GM19035 (cell line): ENCODE data around the gene IRX3.

ENCODE experiments used
- ATAC-seq: cut with Tn5 transposase; IDR thresholded peaks from one replicate; pipeline ENCODE4 v1.9.1; 2021; ENCODE audit not compliant: unreplicated experiment

The IRX3 gene

GRCh38 chr16:54291656-54292487, 5.3 kb upstream of the IRX3 start:
- no peak for ATAC-seq

- ATAC-seq, result no peak
These were observed 4.5 kb upstream of the IRX3 start for GRCh38 chr16:54290833-54291655.

- no peak for ATAC-seq
These were observed 3.6 kb upstream of the IRX3 start for GRCh38 chr16:54289945-54290832.

GRCh38 chr16:54289242-54289944, 2.8 kb upstream of the IRX3 start:
- ATAC-seq, result no peak

GRCh38 chr16:54288835-54289241, 2.3 kb upstream of the IRX3 start:
- ATAC-seq, result no peak

- no peak for ATAC-seq
These were observed 1.6 kb upstream of the IRX3 start for GRCh38 chr16:54288030-54288834.

GRCh38 chr16:54287131-54288029, 793 bp upstream of the IRX3 start:
- ATAC-seq, result no peak

- no peak for ATAC-seq
These were observed 559 bp downstream of the IRX3 start for GRCh38 chr16:54286090-54286365.

GRCh38 chr16:54285414-54286089, 1.0 kb downstream of the IRX3 start:
- no peak for ATAC-seq

GRCh38 chr16:54284931-54285413, 1.6 kb downstream of the IRX3 start:
- ATAC-seq, result no peak

- ATAC-seq, result no peak
These were observed 2.2 kb downstream of the IRX3 start for GRCh38 chr16:54284319-54284930.

- ATAC-seq, result no peak
These were observed 2.8 kb downstream of the IRX3 start for GRCh38 chr16:54283725-54284318.

- ATAC-seq, result no peak
These were observed 3.5 kb downstream of the IRX3 start for GRCh38 chr16:54282928-54283724.

- ATAC-seq, result no peak
These were observed 4.2 kb downstream of the IRX3 start for GRCh38 chr16:54282202-54282927.

GRCh38 chr16:54281535-54282201, 4.9 kb downstream of the IRX3 start:
- no peak for ATAC-seq
